22Rv1 (cell line): ENCODE data around the gene RBM20.

Experiments
- H3K27ac ChIP-seq: fragments of 450-650 bp; 2 replicates; pipeline ENCODE4 v1.5.1; 2017
- ZFX ChIP-seq: fragments of 450-650 bp; IDR thresholded peaks from 2 replicates; pipeline ENCODE4 v1.6.1; 2017; ENCODE audit warnings: antibody characterized with exemption, borderline replicate concordance
- TF ChIP-seq, protein P1 (sequence below): fragments of 450-650 bp; IDR thresholded peaks from 2 replicates; pipeline ENCODE4 v1.5.1; 2017; ENCODE audit warnings: mild to moderate bottlenecking

RBM20 gene

DNA sequence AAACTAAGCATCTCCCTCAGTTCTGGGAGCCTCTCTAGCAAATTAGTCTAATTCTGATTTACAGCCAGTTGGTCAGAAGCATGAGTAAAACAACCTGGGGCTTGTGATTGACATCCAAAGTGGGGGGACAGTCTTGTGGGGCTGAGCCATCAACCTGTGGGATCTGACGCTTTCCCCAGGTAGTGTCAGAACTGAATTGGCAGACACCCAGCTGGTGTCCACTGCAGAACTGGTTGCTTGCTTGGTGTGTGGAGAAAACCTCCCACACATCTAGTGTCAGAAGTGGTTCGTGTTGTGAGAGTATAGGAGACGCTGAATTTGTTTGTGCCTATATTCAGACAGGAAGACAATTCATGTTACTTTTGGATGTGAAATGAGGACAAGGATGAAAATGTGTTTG lies 135.4 kb downstream of the RBM20 start:
- TF ChIP-seq, protein P1, sequence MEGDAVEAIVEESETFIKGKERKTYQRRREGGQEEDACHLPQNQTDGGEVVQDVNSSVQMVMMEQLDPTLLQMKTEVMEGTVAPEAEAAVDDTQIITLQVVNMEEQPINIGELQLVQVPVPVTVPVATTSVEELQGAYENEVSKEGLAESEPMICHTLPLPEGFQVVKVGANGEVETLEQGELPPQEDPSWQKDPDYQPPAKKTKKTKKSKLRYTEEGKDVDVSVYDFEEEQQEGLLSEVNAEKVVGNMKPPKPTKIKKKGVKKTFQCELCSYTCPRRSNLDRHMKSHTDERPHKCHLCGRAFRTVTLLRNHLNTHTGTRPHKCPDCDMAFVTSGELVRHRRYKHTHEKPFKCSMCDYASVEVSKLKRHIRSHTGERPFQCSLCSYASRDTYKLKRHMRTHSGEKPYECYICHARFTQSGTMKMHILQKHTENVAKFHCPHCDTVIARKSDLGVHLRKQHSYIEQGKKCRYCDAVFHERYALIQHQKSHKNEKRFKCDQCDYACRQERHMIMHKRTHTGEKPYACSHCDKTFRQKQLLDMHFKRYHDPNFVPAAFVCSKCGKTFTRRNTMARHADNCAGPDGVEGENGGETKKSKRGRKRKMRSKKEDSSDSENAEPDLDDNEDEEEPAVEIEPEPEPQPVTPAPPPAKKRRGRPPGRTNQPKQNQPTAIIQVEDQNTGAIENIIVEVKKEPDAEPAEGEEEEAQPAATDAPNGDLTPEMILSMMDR = no peak
- TF ChIP-seq ZFX = no peak
- no peak overlapping the region for H3K27ac ChIP-seq

DNA sequence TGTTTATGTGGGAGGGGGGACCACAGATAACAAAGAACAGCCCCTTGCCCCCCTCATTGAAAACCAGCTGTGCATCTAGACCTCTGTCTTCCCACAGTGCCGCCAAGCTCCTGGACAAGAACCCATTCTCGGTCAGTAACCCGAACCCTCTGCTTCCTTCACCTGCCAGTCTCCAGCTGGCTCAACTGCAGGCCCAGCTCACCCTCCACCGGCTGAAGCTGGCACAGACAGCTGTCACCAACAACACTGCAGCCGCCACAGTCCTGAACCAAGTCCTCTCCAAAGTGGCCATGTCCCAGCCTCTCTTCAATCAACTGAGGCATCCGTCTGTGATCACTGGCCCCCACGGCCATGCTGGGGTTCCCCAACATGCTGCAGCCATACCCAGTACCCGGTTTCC lies 136.6 kb downstream of the RBM20 start:
- no peak overlapping the region for H3K27ac ChIP-seq
- TF ChIP-seq, protein P1 = no peak

DNA sequence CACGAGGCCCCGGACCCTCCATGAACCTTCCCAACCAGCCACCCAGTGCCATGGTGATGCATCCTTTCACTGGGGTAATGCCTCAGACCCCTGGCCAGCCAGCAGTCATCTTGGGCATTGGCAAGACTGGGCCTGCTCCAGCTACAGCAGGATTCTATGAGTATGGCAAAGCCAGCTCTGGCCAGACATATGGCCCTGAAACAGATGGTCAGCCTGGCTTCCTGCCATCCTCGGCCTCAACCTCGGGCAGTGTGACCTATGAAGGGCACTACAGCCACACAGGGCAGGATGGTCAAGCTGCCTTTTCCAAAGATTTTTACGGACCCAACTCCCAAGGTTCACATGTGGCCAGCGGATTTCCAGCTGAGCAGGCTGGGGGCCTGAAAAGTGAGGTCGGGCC lies 137.0 kb downstream of the RBM20 start:
- TF ChIP-seq, protein P1 = no peak
- TF ChIP-seq ZFX = no peak
- no peak overlapping the region for H3K27ac ChIP-seq

GRCh38 chr10:110782616-110783015 lies 138.5 kb downstream of the RBM20 start:
- TF ChIP-seq, protein P1 = no peak
- TF ChIP-seq ZFX = no peak
- no peak overlapping the region for H3K27ac ChIP-seq

DNA sequence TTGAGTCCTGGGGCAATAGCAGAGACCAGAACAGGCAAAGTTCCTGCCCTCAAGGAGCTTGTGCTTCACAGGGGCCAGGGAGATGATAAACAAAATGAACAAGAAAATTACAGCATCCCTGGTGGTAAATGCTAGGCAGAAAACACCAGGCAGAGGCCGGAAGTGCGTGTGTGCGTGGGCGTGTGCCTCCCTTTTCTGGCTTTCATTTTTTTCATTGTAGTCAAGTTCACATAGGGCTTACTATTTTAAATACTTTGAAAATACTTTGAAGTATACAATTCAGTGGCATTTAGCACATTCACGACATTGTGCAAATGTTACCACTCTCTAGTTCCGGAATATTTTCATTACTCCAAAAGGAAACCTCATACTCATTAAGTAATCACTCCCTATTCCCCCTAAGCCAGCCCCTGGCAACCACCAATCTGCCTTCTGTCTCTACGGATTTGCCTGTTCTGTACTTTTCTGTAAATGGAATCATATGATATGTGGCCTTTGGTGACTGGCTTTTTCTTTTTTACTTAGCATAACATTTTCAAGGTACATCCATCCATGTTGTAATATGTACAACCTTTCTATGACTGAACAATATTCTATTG lies 139.5 kb downstream of the RBM20 start:
- no peak for TF ChIP-seq ZFX
- TF ChIP-seq, protein P1 = no peak
- H3K27ac ChIP-seq = peak overlapping the region; percentile 17; the same call in 1 of the 2 replicates

GRCh38 chr10:110784198-110784597 lies 140.1 kb downstream of the RBM20 start:
- TF ChIP-seq, protein P1 = no peak
- TF ChIP-seq ZFX = no peak
- H3K27ac ChIP-seq = peak overlapping the region; percentile 17; the same call in 1 of the 2 replicates

DNA sequence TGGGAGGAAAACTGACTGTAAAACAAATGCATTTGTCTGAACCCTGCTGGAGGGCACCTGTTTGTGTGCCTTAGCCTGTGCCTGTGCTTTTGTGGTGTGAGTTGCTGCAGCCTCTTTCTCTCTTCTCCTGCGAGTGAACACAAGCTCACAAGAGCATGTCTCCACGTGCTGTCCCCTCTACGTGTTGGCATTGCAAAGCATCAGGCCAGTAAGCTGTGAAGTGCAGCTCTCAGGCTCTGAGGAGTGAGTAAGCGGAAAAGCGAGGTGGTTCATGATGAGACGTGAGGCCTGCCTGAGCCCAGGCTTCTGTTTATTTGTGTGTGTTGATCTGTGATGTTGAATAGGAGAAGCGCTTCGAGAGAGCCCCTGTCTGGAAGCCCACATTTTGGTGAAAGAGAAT lies 142.0 kb downstream of the RBM20 start:
- TF ChIP-seq, protein P1 = no peak
- no peak for TF ChIP-seq ZFX
- H3K27ac ChIP-seq = 0 out of 2 replicates have a peak overlapping the region, but pooled peaks have one; percentile 10
